HCT116 (cell line): ENCODE measurements around the gene HMG20A. TPM values are rescaled to one million over a fixed set of nuclear protein-coding genes. Genes with fewer than 3 reads are reported as not detected.

ENCODE experiments used
- ATAC-seq: fragments of 200-7000 bp; cut with Tn5 transposase; 2 replicates; pipeline ENCODE4 v1.9.1; 2020; ENCODE audit warnings: mild to moderate bottlenecking, moderate library complexity
- BruUV-seq: library from RNA; stranded (reverse); fragments of 400-500 nt; replicated peaks from 2 replicates; lab custom pipeline; 2021; lab: Mats Ljungman, UMichigan
- CTCF ChIA-PET: fragments of 300-600 bp; sonication (Branson Sonifier 250); formaldehyde crosslinking; loops from one replicate; lab custom pipeline; 2021; ENCODE audit warnings: antibody characterized with exemption; lab: Charles Lee
- POLR2A ChIA-PET: fragments of 300-600, 350-600 bp; sonication (Branson Sonifier 250); formaldehyde crosslinking; loops from one replicate; lab custom pipeline; 2021; ENCODE audit warnings: antibody characterized with exemption; lab: Charles Lee
- RAD21 ChIA-PET, 2 experiments: fragments of 300-600 bp; sonication (Branson Sonifier 250); formaldehyde crosslinking; loops; one replicate each; lab custom pipeline; 2023; ENCODE audit warnings: low total read pairs in 2 of 2; ENCODE audit not compliant: uncharacterized antibody in 2 of 2, unreplicated experiment in 2 of 2, low non-redundant PET in 1 of 2; lab: Charles Lee
- DNase-seq: peaks from one replicate; pipeline ENCODE4 v3.0.0-alpha.2; 2010; ENCODE audit warnings: low read depth, low spot score
- H2AFZ ChIP-seq: fragments of 200-600 bp; shearing (Covaris generic), sonication (generic); 2 replicates; pipeline ENCODE4 v1.6.1; 2017; ENCODE audit warnings: low read depth, mixed run types, mixed read lengths, antibody characterized with exemption, low read length; ENCODE audit not compliant: poor library complexity, severe bottlenecking
- H3K27ac ChIP-seq: 2 replicates; pipeline ENCODE4 v1.5.1; 2012; ENCODE audit warnings: low read depth, low read length
- H3K27me3 ChIP-seq: fragments of 200-600 bp; sonication (generic); 2 replicates; pipeline ENCODE4 v1.6.1; 2016; ENCODE audit warnings: mixed run types, low read length, mixed read lengths; ENCODE audit not compliant: insufficient read depth
- H3K36me3 ChIP-seq, 2 experiments: fragments of 200-500 bp in 1 of 2; fragments of 200-600 bp in 1 of 2; sonication (Bioruptor generic) in 1 of 2; sonication (generic) in 1 of 2; 2 replicates each; pipeline versions ENCODE4 v1.5.1 to v1.6.1; 2014 to 2016; ENCODE audit warnings: low read length in 2 of 2, inconsistent platforms in 1 of 2, mixed read lengths in 1 of 2, mixed run types in 1 of 2; ENCODE audit not compliant: insufficient read depth in 2 of 2, control insufficient read depth in 1 of 2
- H3K4me1 ChIP-seq, 2 experiments: fragments of 200-600 bp in 1 of 2; sonication (generic) in 1 of 2; 2 replicates each; pipeline versions ENCODE4 v1.5.1 to v1.6.1; 2012 to 2017; ENCODE audit warnings: low read length in 2 of 2, inconsistent platforms in 1 of 2, mild to moderate bottlenecking in 1 of 2, mixed read lengths in 1 of 2, mixed run types in 1 of 2, moderate library complexity in 1 of 2; ENCODE audit not compliant: insufficient read depth in 2 of 2, control insufficient read depth in 1 of 2
- H3K4me2 ChIP-seq: fragments of 200-600 bp; sonication (generic); 2 replicates; pipeline ENCODE4 v1.6.1; 2017; ENCODE audit warnings: mixed run types, low read length, mixed read lengths
- H3K4me3 ChIP-seq, 2 experiments: fragments of 200-600 bp in 1 of 2; sonication (generic) in 1 of 2; replicated peaks in 1 of 2; 2 replicates each; pipeline ENCODE4 v1.5.1; 2011 to 2016; ENCODE audit warnings: low read length in 2 of 2, control low read depth in 1 of 2, low read depth in 1 of 2, mild to moderate bottlenecking in 1 of 2, mixed read lengths in 1 of 2, mixed run types in 1 of 2
- H3K79me2 ChIP-seq: fragments of 200-600 bp; sonication (generic); 2 replicates; pipeline ENCODE4 v1.6.1; 2017; ENCODE audit warnings: mild to moderate bottlenecking, mixed run types, low read length, moderate library complexity, mixed read lengths; ENCODE audit not compliant: insufficient read depth
- H3K9ac ChIP-seq: fragments of 200-600 bp; sonication (generic); 2 replicates; pipeline ENCODE4 v1.6.1; 2016; ENCODE audit warnings: low read length, mixed read lengths
- H3K9me2 ChIP-seq: fragments of 200-600 bp; sonication (generic), shearing (Covaris generic); 2 replicates; pipeline ENCODE4 v1.6.1; 2017; ENCODE audit warnings: mixed run types, mild to moderate bottlenecking, moderate library complexity; ENCODE audit not compliant: insufficient read depth
- H3K9me3 ChIP-seq, 2 experiments: fragments of 200-500 bp in 1 of 2; fragments of 200-600 bp in 1 of 2; sonication (Bioruptor generic) in 1 of 2; sonication (generic) in 1 of 2; 2 replicates each; pipeline ENCODE4 v1.6.1; 2014 to 2017; ENCODE audit warnings: low read length in 2 of 2, mixed read lengths in 2 of 2, inconsistent platforms in 1 of 2, low read depth in 1 of 2, mild to moderate bottlenecking in 1 of 2, mixed run types in 1 of 2, moderate library complexity in 1 of 2; ENCODE audit not compliant: control insufficient read depth in 1 of 2, insufficient read depth in 1 of 2
- H4K20me1 ChIP-seq: fragments of 200-600 bp; sonication (generic), shearing (Covaris generic); 2 replicates; pipeline ENCODE4 v1.6.1; 2017; ENCODE audit warnings: mixed run types, mild to moderate bottlenecking, moderate library complexity; ENCODE audit not compliant: insufficient read depth
- ATF3 ChIP-seq: IDR thresholded peaks from 2 replicates; pipeline ENCODE4 v1.6.1; 2012
- CBX3 ChIP-seq: IDR thresholded peaks from 2 replicates; pipeline ENCODE4 v1.6.1; 2012; ENCODE audit warnings: low read depth
- CEBPB ChIP-seq: IDR thresholded peaks from 2 replicates; pipeline ENCODE4 v1.6.1; 2012; ENCODE audit warnings: low read depth
- CTCF ChIP-seq, 3 experiments: fragments of 200-600 bp in 1 of 3; sonication (generic) in 1 of 3; IDR thresholded peaks in 2 of 3; conservative IDR thresholded peaks in 1 of 3; 2 replicates each; pipeline ENCODE4 v1.5.1; 2012 to 2017; ENCODE audit warnings: low read depth in 2 of 3, low read length in 2 of 3, antibody characterized with exemption in 1 of 3, borderline replicate concordance in 1 of 3, control low read depth in 1 of 3, mild to moderate bottlenecking in 1 of 3, mixed read lengths in 1 of 3, mixed run types in 1 of 3, moderate library complexity in 1 of 3; ENCODE audit not compliant: insufficient read depth in 1 of 3
- EGR1 ChIP-seq: IDR thresholded peaks from 2 replicates; pipeline ENCODE4 v1.6.1; 2012; ENCODE audit warnings: low read depth
- EZH2phosphoT487 ChIP-seq: fragments of 200-600 bp; IDR thresholded peaks from 2 replicates; pipeline ENCODE4 v1.6.1; 2018; ENCODE audit warnings: antibody characterized with exemption, borderline replicate concordance
- FOSL1 ChIP-seq: IDR thresholded peaks from 2 replicates; pipeline ENCODE4 v1.6.1; 2012; ENCODE audit warnings: low read depth
- JUND ChIP-seq: IDR thresholded peaks from 2 replicates; pipeline ENCODE4 v1.6.1; 2012
- POLR2A ChIP-seq: IDR thresholded peaks from 2 replicates; pipeline ENCODE4 v1.7.0; 2011; ENCODE audit warnings: borderline replicate concordance; ENCODE audit not compliant: insufficient read depth, insufficient read length; ENCODE audit errors: extremely low read depth
- POLR2AphosphoS5 ChIP-seq: IDR thresholded peaks from 2 replicates; pipeline ENCODE4 v1.6.1; 2011; ENCODE audit warnings: mild to moderate bottlenecking, low read depth, low read length, moderate library complexity
- RAD21 ChIP-seq: IDR thresholded peaks from 2 replicates; pipeline ENCODE4 v1.6.1; 2012; ENCODE audit warnings: low read depth, mild to moderate bottlenecking
- SIN3A ChIP-seq: IDR thresholded peaks from 2 replicates; pipeline ENCODE4 v1.6.1; 2012; ENCODE audit warnings: low read depth
- SRF ChIP-seq: IDR thresholded peaks from 2 replicates; pipeline ENCODE4 v1.6.1; 2012; ENCODE audit warnings: low read depth
- TCF7L2 ChIP-seq: IDR thresholded peaks from 2 replicates; pipeline ENCODE4 v1.7.0; 2011; ENCODE audit warnings: borderline replicate concordance, inconsistent platforms; ENCODE audit not compliant: insufficient read depth, insufficient read length; ENCODE audit errors: extremely low read depth
- YY1 ChIP-seq: IDR thresholded peaks from 2 replicates; pipeline ENCODE4 v1.6.1; 2011; ENCODE audit warnings: low read length, low read depth, moderate library complexity, mild to moderate bottlenecking; ENCODE audit not compliant: insufficient replicate concordance; ENCODE audit errors: extremely low read depth
- ZNF274 ChIP-seq: fragments of 200-500 bp; sonication (Bioruptor generic); IDR thresholded peaks from 2 replicates; pipeline ENCODE4 v1.6.1; 2014; ENCODE audit warnings: mild to moderate bottlenecking, low read depth, low read length, inconsistent platforms
- intact Hi-C: fragments of 100-400 bp; cut with micrococcal nuclease; formaldehyde crosslinking; loops from 2 replicates; pipeline ENCODE4 v1.10.0; 2022
- total RNA-seq: library from RNA; stranded (reverse); gene quantifications from one replicate; pipeline ENCODE4 v1.2.1, GENCODE V29; 2021; ENCODE audit not compliant: unreplicated experiment
- TF ChIP-seq, protein P1 (sequence below): IDR thresholded peaks from 2 replicates; pipeline ENCODE4 v1.6.1; 2012

The HMG20A gene
- total RNA-seq, 1 experiment from 2014 or later = 37.7 TPM

GRCh38 chr15:77499087-77499760 lies 78.5 kb downstream of the HMG20A start:
- RAD21 ChIA-PET = no interaction called here
- CTCF ChIA-PET = interaction anchor here (0.8 to 4.4 kb wide), 4 partner anchors 45 to 389 kb away, joined by 3 to 44 read pairs (median 14); no protein-coding TSS in a partner anchor
- intact Hi-C loops = loop anchor here (10.0 kb wide), 1 partner anchor 554 kb away; no protein-coding TSS in a partner anchor
- POLR2A ChIA-PET = interaction anchor here (0.6 kb wide), 1 partner anchor 632 kb away, joined by 4 read pairs; the partner anchor contains the start of gene CIB2
- BruUV-seq = no TSS peak
- H2AFZ ChIP-seq = no peak overlapping the region
- no peaks in the 10 kb centered on the region for H3K9me3 ChIP-seq
- H3K79me2 ChIP-seq = no peaks in the 10 kb centered on the region
- no peak for DNase-seq
- no peak overlapping the region for H3K27ac ChIP-seq
- no peaks in the 10 kb centered on the region for H4K20me1 ChIP-seq
- H3K9ac ChIP-seq = no peak overlapping the region
- no peaks in the 10 kb centered on the region for H3K27me3 ChIP-seq
- H3K4me2 ChIP-seq = no peak overlapping the region
- no peaks in the 10 kb centered on the region for H3K9me2 ChIP-seq
- ATAC-seq = no peak
- H3K36me3 ChIP-seq = no peaks in the 10 kb centered on the region
- H3K4me3 ChIP-seq = no peak overlapping the region
- peaks cover 7 to 11% of the 10 kb centered on the region in 2 experiments; a peak in 3 of 4 replicates for H3K4me1 ChIP-seq
- TF ChIP-seq POLR2AphosphoS5 = no peak
- no peak for TF ChIP-seq CBX3
- no peak for TF ChIP-seq JUND
- no peak for TF ChIP-seq RAD21
- no peak for TF ChIP-seq TCF7L2
- no peak for TF ChIP-seq EGR1
- TF ChIP-seq SRF = no peak
- no peak for TF ChIP-seq ZNF274
- TF ChIP-seq SIN3A = no peak
- TF ChIP-seq EZH2phosphoT487 = no peak
- TF ChIP-seq CEBPB = no peak

DNA sequence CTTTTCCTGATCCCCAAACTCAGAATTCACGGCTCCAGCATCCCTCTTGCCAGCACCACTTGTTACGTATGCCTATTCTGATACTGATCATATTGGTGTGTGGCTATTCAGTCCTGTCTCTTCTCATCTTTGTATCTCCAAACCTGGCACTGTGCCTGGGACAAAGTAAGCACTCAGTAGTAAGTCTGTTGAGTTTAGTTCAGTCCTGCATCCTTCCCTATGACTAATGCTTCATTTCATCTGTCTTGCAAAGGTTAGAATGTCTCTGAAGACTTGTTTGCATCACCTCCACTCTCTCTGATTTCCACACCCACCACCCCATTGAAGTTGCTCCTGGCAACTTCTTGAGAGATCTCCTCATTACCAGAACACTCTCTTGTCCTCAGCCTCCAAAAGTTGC lies 80.3 kb downstream of the HMG20A start:
- no TSS peak for BruUV-seq
- CTCF ChIA-PET = no interaction called here

More for the DNA sequence above, 80.3 kb downstream of the HMG20A start:
- Histone ChIP-seq H3K79me2 (no peaks in the 10 kb centered on the region), H3K9me3 (no peaks in the 10 kb centered on the region), H3K4me3 (no peak overlapping the region), H3K27ac (no peak overlapping the region), H3K36me3 (no peaks in the 10 kb centered on the region), H4K20me1 (no peaks in the 10 kb centered on the region), H3K4me2 (no peak overlapping the region), H2AFZ (no peak overlapping the region), H3K4me1 (peaks cover 7 to 11% of the 10 kb centered on the region in 2 experiments; a peak in 3 of 4 replicates), H3K27me3 (no peaks in the 10 kb centered on the region), H3K9ac (no peak overlapping the region), H3K9me2 (no peaks in the 10 kb centered on the region)
- no peak for ATAC-seq
- RAD21 ChIA-PET = no interaction called here
- DNase-seq = no peak
- POLR2A ChIA-PET = no interaction called here
- intact Hi-C loops = no loop called here
- TF ChIP-seq POLR2A (no peak), ATF3 (no peak), SIN3A (no peak), JUND (no peak), ZNF274 (no peak), FOSL1 (no peak), TCF7L2 (no peak), YY1 (no peak), CTCF (IDR thresholded peaks at IDR 0.05 in 2 of 3, conservative IDR thresholded peaks at IDR 0.05 in 1 of 3; ENCODE audit: borderline replicate concordance in 1 of 3, insufficient read depth in 1 of 3, low read depth in 2 of 3, low read length in 2 of 3) (no peak)
- TF ChIP-seq, protein P1, sequence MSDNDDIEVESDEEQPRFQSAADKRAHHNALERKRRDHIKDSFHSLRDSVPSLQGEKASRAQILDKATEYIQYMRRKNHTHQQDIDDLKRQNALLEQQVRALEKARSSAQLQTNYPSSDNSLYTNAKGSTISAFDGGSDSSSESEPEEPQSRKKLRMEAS = no peak
